Left ventricle myocardium superior (tissue), 1 donor: ENCODE data around the gene ANKRD11. TPM values are rescaled to one million over a fixed set of nuclear protein-coding genes. Genes with fewer than 3 reads are reported as not detected.
"Not testable (repeated sequence)": the region's sequence is repeated elsewhere in the genome, so short reads cannot be mapped to it uniquely, and the experiment has no call there.

Experiments used
- ATAC-seq: fragments of 200-7000 bp; cut with Tn5 transposase; one replicate; pipeline ENCODE4 v1.9.1; 2020; ENCODE audit warnings: mild to moderate bottlenecking, moderate library complexity
- DNase-seq: peaks from one replicate; pipeline ENCODE4 v3.0.0-alpha.2; 2020
- intact Hi-C: fragments of 100-400 bp; cut with micrococcal nuclease; formaldehyde crosslinking; loops from one replicate; pipeline ENCODE4 v1.11.0; 2022
- total RNA-seq: library from RNA; stranded (reverse); fragmentation: NEBNext Ultra II Directional; extraction: Animal tissue kit (Norgen Biotek cat#: 25700); gene quantifications from one replicate; pipeline ENCODE4 v1.2.1, GENCODE V29; 2021
- donor health status: DM: no; HTN: yes; CAD: no; lungs with severe emphysema.

The ANKRD11 gene
- total RNA-seq, 1 donor from 2014 or later: 75.2 TPM

- peak; percentile 14 for DNase-seq
- ATAC-seq: no peak
- intact Hi-C loops: no loop called here
These were observed 215.6 kb downstream of the ANKRD11 start for GRCh38 chr16:89274561-89275283.

DNA sequence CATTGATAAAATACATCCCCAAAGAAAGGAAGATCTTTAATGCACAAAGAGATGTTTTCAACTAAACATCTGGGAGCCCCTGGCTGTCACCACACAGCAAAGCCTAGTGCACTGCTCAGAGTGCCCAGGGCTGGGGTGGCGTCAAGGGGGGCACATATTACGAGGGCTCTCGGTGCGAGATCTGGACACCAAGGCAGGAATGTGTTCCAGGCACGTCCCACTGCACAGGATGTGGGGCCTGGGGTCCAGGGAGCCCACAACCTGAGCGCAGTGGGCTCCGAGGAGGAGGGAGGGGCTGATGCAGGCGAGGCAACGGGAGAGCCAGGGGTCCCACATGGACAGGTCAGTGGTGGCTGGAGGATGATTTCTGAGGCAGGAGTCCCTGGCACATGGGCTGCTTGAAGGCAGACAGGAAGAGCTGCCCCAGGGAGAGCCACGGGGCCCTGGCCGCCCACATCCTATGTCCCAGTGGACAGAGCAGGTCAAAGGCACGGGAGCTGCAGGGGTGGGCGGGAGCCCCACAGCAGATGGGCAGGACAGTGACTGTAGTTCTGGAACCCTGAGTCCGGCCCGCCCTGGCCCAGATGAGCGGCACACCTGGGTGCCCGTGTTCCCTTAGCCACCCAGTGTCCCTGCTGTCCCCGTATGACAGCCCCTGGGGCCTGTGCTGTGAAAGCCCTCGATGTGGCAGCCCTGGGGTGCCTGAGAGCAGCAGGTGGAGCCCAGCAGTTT is 216.5 kb downstream of the ANKRD11 start:
- intact Hi-C loops: no loop called here
- ATAC-seq (no peak), DNase-seq (peak; percentile 21)

DNA sequence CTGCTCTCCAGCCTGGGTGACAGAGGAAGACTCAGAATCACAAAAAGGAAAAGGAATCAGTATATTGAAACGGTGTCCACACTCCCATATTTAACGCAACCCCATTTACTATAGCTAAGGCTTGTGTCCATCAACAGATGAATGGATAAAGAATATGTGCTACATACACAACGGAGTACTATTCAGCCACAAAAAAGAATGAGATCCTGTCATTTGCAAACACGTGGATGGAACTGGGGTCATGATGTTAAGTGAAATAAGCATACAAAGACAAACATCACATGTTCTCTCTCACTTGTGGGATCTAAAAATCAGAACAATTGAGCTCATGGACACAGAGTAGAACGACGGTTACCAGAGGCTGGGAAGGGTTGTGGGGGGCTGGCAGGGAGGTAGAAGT is 217.7 kb downstream of the ANKRD11 start:
- DNase-seq: no peak
- intact Hi-C loops: no loop called here
- no peak for ATAC-seq

- ATAC-seq: no peak
- intact Hi-C loops: no loop called here
- peak; percentile 10 for DNase-seq
These were observed 219.6 kb downstream of the ANKRD11 start for GRCh38 chr16:89270666-89271345.

- intact Hi-C loops: no loop called here
- peak; percentile 15 for DNase-seq
- ATAC-seq: no peak
These were observed 220.3 kb downstream of the ANKRD11 start for GRCh38 chr16:89269805-89270665.

GRCh38 chr16:89268987-89269735 is 221.2 kb downstream of the ANKRD11 start:
- no peak for ATAC-seq
- DNase-seq: peak; percentile 18
- intact Hi-C loops: no loop called here

- intact Hi-C loops: no loop called here
- ATAC-seq: no peak
- DNase-seq: peak; percentile 20
These were observed 221.8 kb downstream of the ANKRD11 start for GRCh38 chr16:89268585-89268984.

- DNase-seq, intact Hi-C loops, ATAC-seq: not testable (repeated sequence)
These were observed 222.6 kb downstream of the ANKRD11 start for GRCh38 chr16:89267746-89268145.

- intact Hi-C loops: no loop called here
- ATAC-seq (no peak), DNase-seq (peak; percentile 19)
These were observed 223.7 kb downstream of the ANKRD11 start for GRCh38 chr16:89266521-89267134.

DNA sequence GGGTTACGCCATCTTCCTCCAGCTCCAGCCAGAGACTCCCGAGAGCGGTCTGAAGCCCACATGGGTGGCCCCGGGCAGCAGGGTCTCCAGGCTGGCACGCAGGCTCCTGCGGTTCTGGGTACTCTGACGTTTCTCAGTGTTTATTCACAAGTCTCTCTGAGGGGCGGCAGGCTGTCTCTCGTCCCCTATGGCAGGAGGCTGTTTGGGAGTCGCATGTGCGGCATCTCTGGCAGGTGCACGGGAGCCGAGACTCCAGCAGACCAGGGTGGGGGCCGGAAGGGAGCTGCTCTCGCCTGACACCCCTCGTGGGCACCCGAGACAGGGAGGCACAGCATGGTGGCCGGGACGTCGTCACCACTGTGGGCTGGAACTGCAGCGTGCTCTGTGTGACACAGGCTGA is 224.7 kb downstream of the ANKRD11 start:
- DNase-seq (peak; percentile 16), ATAC-seq (no peak)
- intact Hi-C loops: no loop called here

GRCh38 chr16:89264800-89265550 is 225.4 kb downstream of the ANKRD11 start:
- ATAC-seq (no peak), DNase-seq (peak; percentile 25)
- intact Hi-C loops: no loop called here

DNA sequence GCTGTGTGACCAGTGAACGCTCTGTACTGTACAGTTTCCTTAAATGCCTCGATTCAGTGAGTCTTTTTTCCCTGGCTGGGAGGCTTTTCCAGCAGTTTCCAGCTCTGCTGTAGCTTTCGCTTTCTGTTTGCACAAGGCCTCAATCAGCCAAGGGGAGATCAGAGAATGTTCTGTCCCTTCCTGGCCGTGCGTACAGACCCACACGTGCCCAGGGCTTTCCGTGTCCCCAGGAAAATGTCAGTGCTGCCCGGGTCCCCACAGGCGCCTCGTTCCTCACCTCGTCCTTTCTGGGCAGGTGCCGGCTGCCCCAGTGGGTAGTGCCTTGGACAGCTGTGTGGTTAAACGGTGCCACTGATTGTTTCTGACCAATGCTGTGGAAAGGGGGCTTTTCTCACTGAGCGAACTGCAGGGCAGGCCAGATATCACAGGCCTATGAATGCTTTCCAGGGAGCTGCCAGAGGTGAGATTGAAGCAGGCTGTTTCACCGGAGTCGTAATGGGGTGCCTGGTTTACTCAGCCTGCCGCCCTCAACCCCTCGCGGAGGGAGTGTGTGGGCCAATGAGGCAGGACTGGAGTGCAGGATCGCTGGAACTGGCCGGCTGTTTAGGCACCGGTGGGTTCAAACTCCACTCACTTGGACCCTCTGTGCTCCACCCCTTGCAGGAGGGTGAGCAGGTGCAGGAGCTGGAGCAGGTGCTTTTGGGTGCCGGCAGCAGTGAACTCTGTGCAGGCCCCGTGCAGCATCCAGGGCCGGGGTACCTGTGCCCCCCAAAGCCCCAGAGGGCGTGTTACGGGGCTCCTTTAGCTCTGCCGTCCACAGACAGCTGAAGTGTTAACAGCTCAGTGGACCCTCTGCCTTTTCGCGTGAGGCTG is 228.4 kb downstream of the ANKRD11 start:
- intact Hi-C loops: no loop called here
- ATAC-seq: no peak
- DNase-seq: no peak

- DNase-seq, ATAC-seq, intact Hi-C loops: not testable (repeated sequence)
These were observed 230.5 kb downstream of the ANKRD11 start for GRCh38 chr16:89259901-89260300.

DNA sequence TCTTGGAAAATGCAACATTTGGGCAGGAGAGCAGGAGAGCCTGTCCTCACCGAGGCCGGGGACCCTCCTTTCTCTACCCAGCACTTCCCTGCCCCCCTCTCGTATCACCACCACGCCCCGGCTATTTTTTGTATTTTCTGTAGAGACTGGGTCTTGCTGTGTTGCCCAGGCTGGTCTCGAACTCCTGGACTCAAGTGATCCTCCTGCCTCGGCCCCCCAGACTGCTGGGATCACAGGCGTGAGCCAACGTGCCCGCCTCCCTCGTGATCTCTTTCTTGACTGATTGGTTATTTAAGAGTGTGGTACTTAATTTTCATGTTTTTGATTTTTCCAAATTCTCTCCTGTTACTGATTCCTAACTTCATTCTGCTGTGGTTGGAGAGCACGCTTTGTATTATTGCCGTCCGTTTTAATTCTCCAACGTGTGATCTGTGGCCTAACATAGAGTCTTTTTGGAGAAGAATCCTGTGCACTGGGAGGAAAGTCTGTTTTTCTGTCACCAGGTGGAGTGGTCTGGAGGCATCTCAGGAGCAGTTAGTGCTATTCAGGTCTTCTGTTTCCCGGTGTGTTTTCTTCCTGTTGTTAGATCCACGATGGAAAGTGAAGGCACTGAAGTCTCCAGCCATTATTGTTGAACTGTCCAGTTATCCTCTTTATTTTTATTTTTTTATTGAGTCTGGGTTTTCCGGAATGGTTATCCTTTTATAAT is 232.4 kb downstream of the ANKRD11 start:
- intact Hi-C loops: no loop called here
- ATAC-seq (no peak), DNase-seq (no peak)

- DNase-seq: no peak
- ATAC-seq: peak; percentile 50
These were observed 233.1 kb downstream of the ANKRD11 start for GRCh38 chr16:89257281-89257731.

More at GRCh38 chr16:89257281-89257731, 233.1 kb downstream of the ANKRD11 start:
- intact Hi-C loops: no loop called here
